IPS-18a (cell line): ENCODE results near the gene CDY2A.
"Not testable (repeated sequence)": the region's sequence is repeated elsewhere in the genome, so short reads cannot be mapped to it uniquely, and the experiment has no call there.

Source experiments
- H3K27ac ChIP-seq: one replicate; pipeline ENCODE4 v1.5.1; 2013; ENCODE audit warnings: low read length
- H3K27me3 ChIP-seq: one replicate; pipeline ENCODE4 v1.6.1; 2013; ENCODE audit warnings: mild to moderate bottlenecking, low read length; ENCODE audit not compliant: control insufficient read depth, insufficient read depth
- H3K36me3 ChIP-seq: one replicate; pipeline ENCODE4 v1.6.1; 2013; ENCODE audit warnings: low read depth, low read length; ENCODE audit not compliant: control insufficient read depth
- H3K4me1 ChIP-seq: one replicate; pipeline ENCODE4 v1.6.1; 2013; ENCODE audit warnings: low read depth, low read length; ENCODE audit not compliant: control insufficient read depth
- H3K4me3 ChIP-seq: one replicate; pipeline ENCODE4 v1.5.1; 2013; ENCODE audit warnings: low read length
- H3K9ac ChIP-seq: one replicate; pipeline ENCODE4 v1.6.1; 2013; ENCODE audit warnings: mild to moderate bottlenecking, low read length, moderate library complexity
- H3K9me3 ChIP-seq: one replicate; pipeline ENCODE4 v1.6.1; 2013; ENCODE audit warnings: low read depth, low read length; ENCODE audit not compliant: control insufficient read depth

CDY2A gene

GRCh38 chrY:18025487-18025886, at the start of gene CDY2A:
Gene CDY2A, plus strand, starts transcription at chrY:18025787. Its CDS starts 328 bp downstream, at chrY:18026115.
- H3K27ac ChIP-seq, H3K4me1 ChIP-seq, H3K4me3 ChIP-seq, H3K9me3 ChIP-seq, H3K9ac ChIP-seq, H3K27me3 ChIP-seq, H3K36me3 ChIP-seq: not testable (repeated sequence)

DNA sequence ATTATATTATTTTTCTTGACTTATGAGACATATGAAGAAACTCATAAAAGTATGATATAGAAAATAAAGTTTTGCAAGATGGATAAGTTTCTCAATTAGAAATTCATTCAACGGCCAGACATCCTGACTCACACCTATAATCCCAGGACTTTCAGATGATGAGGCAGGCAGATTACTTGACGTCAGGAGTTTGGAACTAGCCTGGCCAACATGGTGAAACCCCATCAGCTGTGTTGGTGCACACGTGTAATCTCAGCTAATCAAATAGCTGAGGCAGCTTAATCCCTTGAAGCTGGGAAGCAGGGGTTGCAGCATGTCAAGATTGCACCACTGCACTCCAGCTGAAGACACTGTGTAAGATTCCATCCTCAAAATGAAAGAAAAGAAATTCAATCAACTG, 28.0 kb upstream of the CDY2A start:
- not testable (repeated sequence) for H3K4me3 ChIP-seq, H3K9me3 ChIP-seq, H3K9ac ChIP-seq, H3K4me1 ChIP-seq, H3K27me3 ChIP-seq, H3K36me3 ChIP-seq, H3K27ac ChIP-seq

DNA sequence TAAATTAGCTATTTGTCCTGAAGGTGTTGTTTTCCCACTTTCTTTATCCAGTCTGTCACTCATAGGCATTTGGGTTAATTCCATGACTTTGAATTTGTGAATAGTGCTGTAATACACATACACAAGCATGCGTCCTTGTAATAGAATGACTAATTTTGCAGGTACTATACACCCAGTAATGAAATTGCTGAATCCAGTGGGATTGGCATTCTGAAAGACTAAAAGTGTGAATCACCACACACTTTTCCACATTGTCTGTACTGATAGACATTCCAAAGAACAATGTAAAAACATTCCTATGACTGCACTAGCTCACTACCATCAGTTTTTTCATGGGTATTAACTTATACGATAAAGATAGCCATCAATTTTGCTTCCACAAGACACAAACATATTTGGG, 27.3 kb upstream of the CDY2A start:
- not testable (repeated sequence) for H3K9ac ChIP-seq, H3K4me1 ChIP-seq, H3K9me3 ChIP-seq, H3K27me3 ChIP-seq, H3K36me3 ChIP-seq, H3K4me3 ChIP-seq, H3K27ac ChIP-seq

GRCh38 chrY:18023897-18024296, 1.7 kb upstream of the CDY2A start:
- not testable (repeated sequence) for H3K27ac ChIP-seq, H3K4me1 ChIP-seq, H3K9me3 ChIP-seq, H3K4me3 ChIP-seq, H3K36me3 ChIP-seq, H3K9ac ChIP-seq, H3K27me3 ChIP-seq

DNA sequence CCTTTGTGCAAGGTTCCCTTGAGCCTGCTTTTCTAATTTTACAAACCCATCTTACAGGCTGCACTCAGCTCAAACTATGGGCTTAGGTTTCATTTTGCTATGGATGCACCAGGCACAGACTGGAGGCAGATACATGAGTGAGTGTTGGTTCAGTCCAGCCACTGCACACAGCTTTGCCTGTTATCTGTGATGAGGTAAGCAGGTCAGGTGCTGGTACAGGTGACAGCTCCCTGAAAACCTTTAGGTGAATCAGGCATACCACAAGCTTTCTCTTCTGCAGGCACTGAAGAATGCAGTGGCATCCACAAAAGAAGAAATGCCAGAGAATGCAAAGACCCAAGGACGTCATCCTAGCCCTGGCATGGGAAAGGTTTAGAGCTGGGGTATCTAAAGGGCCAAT, 3.3 kb downstream of the CDY2A start:
- not testable (repeated sequence) for H3K4me1 ChIP-seq, H3K36me3 ChIP-seq, H3K27ac ChIP-seq, H3K9ac ChIP-seq, H3K27me3 ChIP-seq, H3K9me3 ChIP-seq, H3K4me3 ChIP-seq

GRCh38 chrY:18030178-18030577, 4.6 kb downstream of the CDY2A start:
- not testable (repeated sequence) for H3K4me3 ChIP-seq, H3K4me1 ChIP-seq, H3K27me3 ChIP-seq, H3K9ac ChIP-seq, H3K36me3 ChIP-seq, H3K27ac ChIP-seq, H3K9me3 ChIP-seq

DNA sequence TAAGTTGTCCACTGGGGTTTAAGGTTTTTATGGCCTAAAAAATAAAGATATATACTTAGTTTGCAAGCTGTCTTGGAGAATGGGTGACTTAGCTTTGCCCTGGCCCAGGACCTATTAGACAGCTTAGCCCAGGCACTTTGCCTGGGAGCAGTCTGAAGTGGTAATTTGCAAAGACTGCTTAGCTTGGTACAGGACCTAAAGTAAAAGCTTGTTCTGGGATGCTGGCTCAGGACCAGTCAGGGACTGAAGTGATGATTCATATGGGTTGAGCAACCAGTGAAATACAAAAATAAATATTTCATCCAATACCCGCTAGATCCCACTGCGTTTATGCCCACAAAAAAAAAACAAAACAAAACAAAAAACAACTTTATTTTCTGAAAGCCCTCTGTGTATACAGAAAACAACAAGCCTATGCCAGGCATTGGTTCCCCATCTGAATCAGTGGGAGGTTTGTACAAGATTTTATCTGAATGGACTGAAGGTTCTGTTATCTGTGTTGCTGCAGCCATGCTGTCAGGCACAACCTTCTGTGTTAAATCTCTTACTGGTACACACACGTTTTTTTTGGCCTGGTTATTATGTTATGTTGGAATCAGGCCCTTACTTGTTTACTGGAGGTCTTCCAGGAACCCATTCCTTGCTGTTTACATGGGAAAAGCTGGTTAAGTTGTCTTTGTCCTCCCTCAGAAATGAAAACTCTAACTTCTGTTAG, 8.7 kb downstream of the CDY2A start:
- H3K9ac ChIP-seq, H3K9me3 ChIP-seq, H3K4me1 ChIP-seq, H3K4me3 ChIP-seq, H3K27me3 ChIP-seq, H3K27ac ChIP-seq, H3K36me3 ChIP-seq: not testable (repeated sequence)

DNA sequence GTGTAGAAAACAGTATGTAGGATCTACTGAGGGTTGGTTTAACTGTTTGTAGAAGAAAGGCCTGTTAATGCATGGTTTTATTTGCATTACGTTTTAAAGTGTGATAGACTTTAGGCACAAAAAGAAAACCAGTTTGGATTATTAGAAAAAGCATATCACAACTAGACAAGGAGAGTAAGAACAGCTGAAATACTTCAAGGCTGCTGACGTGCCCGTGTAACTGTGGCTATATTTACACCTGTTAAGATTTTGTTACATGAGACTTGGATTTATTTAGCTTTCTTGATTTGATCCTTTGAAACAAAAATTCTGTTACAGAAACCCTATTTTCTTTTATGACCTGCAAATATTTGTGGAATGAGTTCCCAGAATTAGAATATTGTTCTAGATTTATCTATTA, 9.3 kb downstream of the CDY2A start:
- H3K36me3 ChIP-seq, H3K9me3 ChIP-seq, H3K4me1 ChIP-seq, H3K9ac ChIP-seq, H3K27me3 ChIP-seq, H3K27ac ChIP-seq, H3K4me3 ChIP-seq: not testable (repeated sequence)

DNA sequence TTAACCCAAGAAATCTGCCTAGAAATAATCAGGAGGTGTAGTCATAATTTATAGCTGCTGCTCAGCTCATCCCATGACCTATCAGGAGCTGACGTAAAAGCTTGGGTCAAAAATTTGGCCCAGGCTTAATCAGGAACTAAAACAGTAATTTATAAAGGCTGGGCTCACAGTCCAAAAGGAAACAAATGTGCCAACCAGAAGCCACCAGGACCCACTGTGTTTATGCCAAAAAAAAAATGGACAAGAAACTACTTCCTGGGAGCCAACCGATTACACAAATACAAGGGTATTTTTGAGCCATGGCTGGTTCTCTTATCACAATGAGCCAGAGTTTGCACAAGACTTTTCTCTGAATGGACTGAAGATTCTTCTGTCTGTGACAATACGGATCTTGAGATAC, 19.4 kb downstream of the CDY2A start:
- H3K36me3 ChIP-seq, H3K27ac ChIP-seq, H3K4me3 ChIP-seq, H3K9ac ChIP-seq, H3K4me1 ChIP-seq, H3K27me3 ChIP-seq, H3K9me3 ChIP-seq: not testable (repeated sequence)

- not testable (repeated sequence) for H3K4me3 ChIP-seq, H3K9me3 ChIP-seq, H3K4me1 ChIP-seq, H3K27me3 ChIP-seq, H3K27ac ChIP-seq, H3K36me3 ChIP-seq, H3K9ac ChIP-seq
Measured at GRCh38 chrY:18048149-18049040, 22.8 kb downstream of the CDY2A start.

GRCh38 chrY:18049061-18049460, 23.5 kb downstream of the CDY2A start:
- H3K9me3 ChIP-seq, H3K27me3 ChIP-seq, H3K9ac ChIP-seq, H3K27ac ChIP-seq, H3K4me3 ChIP-seq, H3K4me1 ChIP-seq, H3K36me3 ChIP-seq: not testable (repeated sequence)

- not testable (repeated sequence) for H3K9me3 ChIP-seq, H3K4me1 ChIP-seq, H3K27ac ChIP-seq, H3K27me3 ChIP-seq, H3K4me3 ChIP-seq, H3K36me3 ChIP-seq, H3K9ac ChIP-seq
Measured at GRCh38 chrY:18056473-18056872, 30.9 kb downstream of the CDY2A start.
